ENCODE results near the gene TENT4A. TPM values are rescaled to one million over a fixed set of nuclear protein-coding genes. Genes with fewer than 3 reads are reported as not detected.

The TENT4A gene
- total RNA-seq, 1 donor from 2014 or later, result 16.1 TPM

GRCh38 chr5:6749026-6749716 lies 35.9 kb downstream of the TENT4A start:
- no peak overlapping the region for H3K4me3 ChIP-seq (ENCODE audit: low read depth, low read length)
- TF ChIP-seq, protein P1, sequence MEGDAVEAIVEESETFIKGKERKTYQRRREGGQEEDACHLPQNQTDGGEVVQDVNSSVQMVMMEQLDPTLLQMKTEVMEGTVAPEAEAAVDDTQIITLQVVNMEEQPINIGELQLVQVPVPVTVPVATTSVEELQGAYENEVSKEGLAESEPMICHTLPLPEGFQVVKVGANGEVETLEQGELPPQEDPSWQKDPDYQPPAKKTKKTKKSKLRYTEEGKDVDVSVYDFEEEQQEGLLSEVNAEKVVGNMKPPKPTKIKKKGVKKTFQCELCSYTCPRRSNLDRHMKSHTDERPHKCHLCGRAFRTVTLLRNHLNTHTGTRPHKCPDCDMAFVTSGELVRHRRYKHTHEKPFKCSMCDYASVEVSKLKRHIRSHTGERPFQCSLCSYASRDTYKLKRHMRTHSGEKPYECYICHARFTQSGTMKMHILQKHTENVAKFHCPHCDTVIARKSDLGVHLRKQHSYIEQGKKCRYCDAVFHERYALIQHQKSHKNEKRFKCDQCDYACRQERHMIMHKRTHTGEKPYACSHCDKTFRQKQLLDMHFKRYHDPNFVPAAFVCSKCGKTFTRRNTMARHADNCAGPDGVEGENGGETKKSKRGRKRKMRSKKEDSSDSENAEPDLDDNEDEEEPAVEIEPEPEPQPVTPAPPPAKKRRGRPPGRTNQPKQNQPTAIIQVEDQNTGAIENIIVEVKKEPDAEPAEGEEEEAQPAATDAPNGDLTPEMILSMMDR (conservative IDR thresholded peaks at IDR 0.05; ENCODE audit: low read depth, low read length), result no peak
- no peak for DNase-seq (ENCODE audit: low read depth)

- no peak overlapping the region for H3K4me3 ChIP-seq (ENCODE audit: low read depth, low read length)
- no peak for DNase-seq (ENCODE audit: low read depth)
- TF ChIP-seq, protein P1 (conservative IDR thresholded peaks at IDR 0.05; ENCODE audit: low read depth, low read length), result no peak
Observed at GRCh38 chr5:6750142-6750840, 37.1 kb downstream of the TENT4A start.

GRCh38 chr5:6750951-6751685 lies 37.9 kb downstream of the TENT4A start:
- TF ChIP-seq, protein P1 (conservative IDR thresholded peaks at IDR 0.05; ENCODE audit: low read depth, low read length), result no peak

DNA sequence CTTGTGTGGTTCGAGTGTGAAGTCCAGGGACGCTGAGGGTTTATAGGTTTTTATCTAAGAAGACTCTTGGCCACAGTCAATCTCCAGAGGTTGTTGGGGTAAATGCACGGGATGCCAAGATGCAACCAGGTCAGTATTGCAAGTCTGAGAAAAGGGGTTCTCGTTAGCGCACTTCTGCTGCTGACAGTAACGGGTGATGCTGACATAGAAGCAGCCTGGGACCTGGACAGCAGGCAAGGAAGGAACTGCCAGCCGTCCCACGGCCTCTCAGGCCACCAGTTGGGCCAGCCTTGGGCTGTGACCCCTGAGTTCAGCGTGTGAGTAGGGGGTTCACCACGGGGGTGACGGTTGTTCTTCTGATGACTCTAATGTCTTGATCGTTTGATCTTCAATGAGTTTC lies 39.0 kb downstream of the TENT4A start:
- DNase-seq (ENCODE audit: low read depth), result no peak
- H3K4me3 ChIP-seq (ENCODE audit: low read depth, low read length), result no peak overlapping the region
- TF ChIP-seq, protein P1 (conservative IDR thresholded peaks at IDR 0.05; ENCODE audit: low read depth, low read length), result no peak

More at GRCh38 chr5:6750951-6751685, 37.9 kb downstream of the TENT4A start:
- DNase-seq (ENCODE audit: low read depth), result no peak
- no peak overlapping the region for H3K4me3 ChIP-seq (ENCODE audit: low read depth, low read length)

- TF ChIP-seq, protein P1 (conservative IDR thresholded peaks at IDR 0.05; ENCODE audit: low read depth, low read length), result no peak
- no peak overlapping the region for H3K4me3 ChIP-seq (ENCODE audit: low read depth, low read length)
- no peak for DNase-seq (ENCODE audit: low read depth)
Observed at GRCh38 chr5:6752782-6753181, 39.5 kb downstream of the TENT4A start.

DNA sequence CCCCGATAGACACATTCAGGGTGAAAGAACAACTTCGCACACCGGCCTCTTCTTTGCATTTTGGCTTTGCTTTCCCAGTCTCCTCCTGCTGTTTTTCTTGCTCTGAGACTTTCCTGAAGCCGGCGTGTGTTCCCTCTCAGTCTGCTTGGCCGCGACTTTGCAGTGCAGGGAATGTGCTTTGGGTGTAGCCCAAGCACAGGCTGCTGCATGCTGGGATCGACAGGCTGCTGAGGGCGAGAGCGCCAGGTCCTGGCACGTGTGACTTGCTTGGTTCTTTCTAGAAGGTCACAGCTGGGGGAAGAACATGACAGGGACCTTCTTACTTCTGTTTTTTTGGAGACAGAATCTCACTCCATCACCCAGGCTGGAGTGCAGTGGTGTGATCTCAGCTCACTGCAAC lies 40.6 kb downstream of the TENT4A start:
- no peak for DNase-seq (ENCODE audit: low read depth)
- TF ChIP-seq, protein P1 (conservative IDR thresholded peaks at IDR 0.05; ENCODE audit: low read depth, low read length), result no peak
- no peak overlapping the region for H3K4me3 ChIP-seq (ENCODE audit: low read depth, low read length)

Data from epithelial cell of proximal tubule (primary cell).